Chondrocyte (in vitro differentiated cells): Measurements from ENCODE around the gene PGRMC2. TPM values are rescaled to one million over a fixed set of nuclear protein-coding genes. Genes with fewer than 3 reads are reported as not detected.

ENCODE experiments used
- DNase-seq: peaks from one replicate; pipeline ENCODE4 v3.0.0; 2021; ENCODE audit warnings: mixed read lengths, low spot score
- H3K27ac Mint-ChIP-seq: one replicate; pipeline ENCODE4 v1.8.0; 2021; ENCODE audit warnings: mild to moderate bottlenecking, moderate library complexity, mixed read lengths; ENCODE audit not compliant: unreplicated experiment
- H3K27me3 Mint-ChIP-seq: 2 replicates; pipeline ENCODE4 v1.8.0; 2021; ENCODE audit warnings: low read depth, mixed read lengths
- H3K36me3 Mint-ChIP-seq: 2 replicates; pipeline ENCODE4 v1.8.0; 2021; ENCODE audit warnings: low read depth, mixed read lengths
- H3K4me1 Mint-ChIP-seq: 2 replicates; pipeline ENCODE4 v1.8.0; 2021; ENCODE audit warnings: low read depth, mild to moderate bottlenecking, mixed read lengths
- H3K4me3 Mint-ChIP-seq: one replicate; pipeline ENCODE4 v1.8.0; 2021; ENCODE audit warnings: mild to moderate bottlenecking, moderate library complexity, mixed read lengths; ENCODE audit not compliant: unreplicated experiment
- H3K9me3 Mint-ChIP-seq: 2 replicates; pipeline ENCODE4 v1.8.0; 2021; ENCODE audit warnings: low read depth, mixed read lengths
- CTCF ChIP-seq: fragments of 200-600 bp; sonication (generic); IDR thresholded peaks from 2 replicates; pipeline ENCODE4 v1.5.0; 2021; ENCODE audit warnings: antibody characterized with exemption, mild to moderate bottlenecking, moderate library complexity
- total RNA-seq: library from RNA; stranded (reverse); gene quantifications from 3 replicates; pipeline ENCODE4 v1.2.1, GENCODE V29; 2021

PGRMC2 gene
- total RNA-seq, 1 donor from 2014 or later = 136 TPM

GRCh38 chr4:128301979-128302378 lies 14.4 kb upstream of the PGRMC2 start:
- Mint-ChIP-seq H3K27ac (no peak overlapping the region), H3K4me3 (no peak overlapping the region), H3K4me1 (peaks cover 3% of the 10 kb centered on the region)

GRCh38 chr4:128299848-128300247 lies 12.2 kb upstream of the PGRMC2 start:
- no peak for TF ChIP-seq CTCF
- Mint-ChIP-seq H3K27ac (no peak overlapping the region), H3K4me3 (no peak overlapping the region), H3K9me3 (no peaks in the 10 kb centered on the region), H3K27me3 (no peaks in the 10 kb centered on the region), H3K4me1 (peaks cover 3% of the 10 kb centered on the region), H3K36me3 (peaks cover 8% of the 10 kb centered on the region)
- no peak for DNase-seq

More at GRCh38 chr4:128301979-128302378, 14.4 kb upstream of the PGRMC2 start:
- Mint-ChIP-seq H3K27me3 (no peaks in the 10 kb centered on the region), H3K36me3 (peaks cover 6% of the 10 kb centered on the region), H3K9me3 (no peaks in the 10 kb centered on the region)
- TF ChIP-seq CTCF = no peak
- DNase-seq = no peak

- no peak for DNase-seq
- peaks cover 3% of the 10 kb centered on the region for H3K4me1 Mint-ChIP-seq
- no peak for TF ChIP-seq CTCF
- H3K36me3 Mint-ChIP-seq = peaks cover 8% of the 10 kb centered on the region
- no peaks in the 10 kb centered on the region for H3K27me3 Mint-ChIP-seq
- H3K4me3 Mint-ChIP-seq = no peak overlapping the region
- H3K27ac Mint-ChIP-seq = no peak overlapping the region
- no peaks in the 10 kb centered on the region for H3K9me3 Mint-ChIP-seq
Measured at GRCh38 chr4:128298852-128299251, 11.2 kb upstream of the PGRMC2 start.

- Mint-ChIP-seq H3K4me3 (no peak overlapping the region), H3K9me3 (no peaks in the 10 kb centered on the region), H3K36me3 (peaks cover 7% of the 10 kb centered on the region), H3K27me3 (no peaks in the 10 kb centered on the region), H3K4me1 (peaks cover 3% of the 10 kb centered on the region), H3K27ac (no peak overlapping the region)
- no peak for DNase-seq
- no peak for TF ChIP-seq CTCF
Measured at GRCh38 chr4:128298146-128298758, 10.6 kb upstream of the PGRMC2 start.

GRCh38 chr4:128295255-128295654 lies 7.6 kb upstream of the PGRMC2 start:
- Mint-ChIP-seq H3K4me3 (no peak overlapping the region), H3K36me3 (peaks cover 5% of the 10 kb centered on the region), H3K4me1 (peaks cover 3% of the 10 kb centered on the region), H3K9me3 (no peaks in the 10 kb centered on the region), H3K27ac (no peak overlapping the region), H3K27me3 (no peaks in the 10 kb centered on the region)
- no peak for TF ChIP-seq CTCF
- no peak for DNase-seq
